Measurements from ENCODE around the gene MYO18A. TPM values are rescaled to one million over a fixed set of nuclear protein-coding genes. Genes with fewer than 3 reads are reported as not detected.
"Not testable (repeated sequence)": the region's sequence is repeated elsewhere in the genome, so short reads cannot be mapped to it uniquely, and the experiment has no call there.

MYO18A gene
- polyA plus RNA-seq, 4 donors, result 33.4 to 54.3 (median 42.5) TPM

DNA sequence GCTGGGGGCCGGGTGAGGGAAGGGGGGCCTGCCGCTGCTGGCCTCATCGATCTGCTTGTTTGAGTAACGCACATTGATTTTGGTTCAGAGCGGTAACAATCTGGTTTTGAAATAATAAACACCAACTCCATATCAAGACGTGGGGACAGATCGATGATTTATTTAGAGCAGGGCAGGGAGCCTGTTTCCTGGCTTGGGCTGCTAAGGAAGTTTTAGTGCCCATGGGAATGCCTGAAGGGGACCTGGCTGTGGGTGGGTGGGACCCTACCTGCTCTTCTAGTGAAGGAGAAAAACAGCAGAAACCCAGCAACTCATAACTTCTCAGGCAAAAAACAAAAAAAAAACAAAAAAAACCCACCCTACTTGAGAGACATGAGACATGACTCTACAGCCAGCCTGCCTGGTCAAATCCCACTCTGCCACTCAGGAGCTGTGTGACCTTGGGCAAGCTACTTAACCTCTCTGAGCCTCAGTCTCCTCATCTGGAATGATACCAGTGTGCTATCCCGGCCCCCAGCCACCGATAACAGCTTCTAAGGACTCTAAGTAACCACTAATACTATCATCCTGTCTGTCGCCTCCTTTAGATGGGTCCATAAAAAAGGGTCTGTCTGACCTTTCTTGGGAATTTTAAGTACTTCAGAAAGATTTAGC, 71.2 kb downstream of the MYO18A start:
- no peak for DNase-seq (ENCODE audit: low read depth in 4 of 4, low spot score in 2 of 4)

DNA sequence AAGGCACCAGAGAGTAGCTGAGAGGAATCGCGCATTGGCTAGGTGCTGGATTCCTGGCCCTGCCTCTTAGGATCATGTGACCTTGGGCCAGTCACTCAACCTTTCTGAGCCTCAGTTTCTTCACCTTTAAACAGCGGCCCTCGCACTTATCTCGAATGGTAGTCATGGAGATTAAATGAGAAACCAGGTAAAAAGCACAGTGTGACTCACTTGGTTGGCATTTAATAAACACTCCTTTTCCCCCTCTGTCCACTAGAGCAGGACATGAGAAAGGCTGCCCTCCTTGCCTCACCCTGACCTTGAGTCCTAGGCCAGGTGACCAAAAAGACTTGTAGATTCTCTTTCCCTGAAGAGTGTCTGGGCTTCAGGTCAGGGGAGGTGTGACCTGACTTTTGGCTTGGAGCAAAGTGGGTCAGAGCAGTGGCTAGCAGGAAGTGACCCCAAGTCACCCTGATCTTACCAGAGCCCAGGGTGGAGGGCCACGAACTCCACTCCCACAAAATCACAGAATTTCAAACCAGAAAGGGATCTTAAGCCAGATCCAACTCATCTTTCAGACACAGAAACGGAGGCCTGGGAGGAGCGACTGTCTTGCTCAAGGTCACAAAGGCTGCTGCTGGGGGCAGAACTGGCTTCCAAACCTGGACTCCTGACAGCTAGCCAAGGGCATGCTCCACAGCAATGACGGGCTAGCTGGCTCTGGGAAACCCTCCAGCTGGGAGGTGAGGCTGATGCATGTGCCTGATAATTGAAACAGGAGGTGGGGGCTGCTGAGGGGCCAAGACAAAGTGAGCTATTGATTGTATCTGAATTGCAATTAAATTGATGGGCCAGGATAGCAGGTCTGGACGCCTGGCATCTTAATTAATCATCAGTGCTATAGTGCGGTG, 72.0 kb downstream of the MYO18A start:
- no peak for DNase-seq (ENCODE audit: low read depth in 4 of 4, low spot score in 2 of 4)

DNA sequence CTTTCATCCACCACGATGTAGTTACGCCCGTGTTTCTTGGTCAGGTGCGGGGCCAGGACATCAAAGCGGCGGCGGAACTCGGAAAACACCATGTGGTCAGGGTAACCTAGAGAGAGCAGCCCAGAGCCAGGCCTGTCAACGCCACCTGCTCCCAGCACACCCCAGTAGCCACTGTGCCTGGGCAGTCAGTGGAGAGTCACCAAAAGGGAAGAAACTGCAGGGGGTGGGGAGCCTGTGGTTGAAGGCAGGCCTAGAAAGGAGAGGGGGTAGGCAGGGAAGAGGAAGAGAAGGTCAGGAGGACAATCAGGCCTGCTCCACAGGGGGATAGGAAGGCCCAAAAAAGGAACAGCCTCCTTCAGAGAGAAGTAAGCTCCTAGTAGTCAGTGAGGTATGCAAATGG, 73.1 kb downstream of the MYO18A start:
- no peak for DNase-seq (ENCODE audit: low read depth in 4 of 4, low spot score in 2 of 4)

DNA sequence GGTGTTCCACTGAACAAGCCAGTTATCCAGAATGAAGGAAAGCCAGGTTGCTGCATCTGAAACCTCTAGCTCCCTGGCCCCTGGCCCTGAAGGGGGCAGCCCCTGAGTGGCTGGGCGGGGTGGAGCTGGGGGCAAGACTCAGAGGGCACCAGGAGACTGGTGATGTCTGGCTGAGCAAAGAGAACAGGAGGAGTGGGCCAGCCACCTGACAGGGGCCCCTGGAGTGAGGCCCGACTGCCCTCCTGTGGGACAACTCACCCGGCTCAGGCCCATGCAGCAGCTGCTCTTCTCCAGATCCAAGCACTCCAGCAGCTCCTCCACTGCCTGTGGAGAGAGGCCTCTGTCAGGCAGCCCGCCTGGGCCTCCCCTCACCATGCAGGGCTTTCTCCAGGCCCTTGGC, 76.9 kb downstream of the MYO18A start:
- no peak for DNase-seq (ENCODE audit: low read depth in 4 of 4, low spot score in 2 of 4)

DNA sequence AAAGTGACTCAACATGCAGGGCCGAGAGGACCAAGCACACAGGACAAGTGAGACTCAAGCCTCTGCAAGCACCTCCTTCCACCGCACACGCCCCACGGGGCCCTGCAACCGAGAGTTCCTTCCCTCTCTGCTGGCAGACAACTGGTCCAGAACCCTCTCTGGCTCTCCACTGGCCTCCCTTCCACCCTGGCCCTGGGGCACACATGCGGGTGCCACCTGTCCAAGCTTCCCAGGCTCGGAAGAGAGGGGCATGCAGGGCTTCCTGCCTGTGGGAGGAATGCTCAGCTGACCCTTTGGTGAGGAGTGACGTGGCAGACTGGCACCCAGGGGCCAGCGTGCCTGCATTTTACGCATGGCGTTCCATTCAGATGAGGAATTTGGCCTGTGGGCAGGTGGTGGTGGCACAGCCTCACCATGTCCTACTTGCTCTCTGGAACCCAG, 77.4 kb downstream of the MYO18A start:
- no peak for DNase-seq (ENCODE audit: low read depth in 4 of 4, low spot score in 2 of 4)

DNA sequence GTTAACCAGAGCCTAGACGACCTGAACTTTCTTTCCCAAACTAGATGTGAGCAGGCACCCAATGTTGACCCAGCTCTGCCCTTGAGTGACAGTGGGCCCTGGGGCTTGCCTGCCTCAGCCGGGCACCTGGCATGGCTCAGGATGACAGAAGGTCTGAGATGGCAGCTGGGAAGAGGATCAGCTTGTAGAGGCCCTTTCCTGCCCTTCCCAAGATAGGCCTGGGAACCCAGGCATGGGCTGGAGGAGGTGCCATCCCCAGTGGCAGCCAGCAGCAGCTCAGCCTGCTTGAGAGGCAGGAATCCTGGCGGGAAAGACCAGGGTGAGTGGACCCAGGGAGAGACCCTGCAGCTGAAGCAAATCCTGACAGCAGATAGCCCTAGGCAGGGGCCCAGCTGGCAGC, 78.2 kb downstream of the MYO18A start:
- DNase-seq (ENCODE audit: low read depth in 4 of 4, low spot score in 2 of 4), result no peak

DNA sequence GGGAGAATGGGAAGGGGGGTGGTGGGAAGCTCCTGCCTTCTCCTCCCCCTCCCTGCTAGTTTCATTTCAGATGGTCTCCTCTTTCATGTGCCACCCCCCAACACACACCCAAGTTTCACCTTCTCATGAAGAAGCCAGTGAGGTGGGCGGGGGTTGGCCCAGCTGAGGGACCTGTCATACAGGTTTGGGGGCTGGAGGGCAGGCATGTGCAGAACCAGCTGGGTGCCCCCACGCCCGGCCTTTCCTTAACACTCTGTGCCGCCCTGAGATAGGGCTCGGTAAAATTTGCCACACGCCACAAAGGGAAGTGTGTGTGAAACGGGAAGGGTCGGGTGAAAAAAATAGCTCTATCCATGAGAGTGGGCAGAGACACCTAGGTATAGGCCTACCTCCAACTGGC, 79.9 kb downstream of the MYO18A start:
- no peak for DNase-seq (ENCODE audit: low read depth in 4 of 4, low spot score in 2 of 4)

DNA sequence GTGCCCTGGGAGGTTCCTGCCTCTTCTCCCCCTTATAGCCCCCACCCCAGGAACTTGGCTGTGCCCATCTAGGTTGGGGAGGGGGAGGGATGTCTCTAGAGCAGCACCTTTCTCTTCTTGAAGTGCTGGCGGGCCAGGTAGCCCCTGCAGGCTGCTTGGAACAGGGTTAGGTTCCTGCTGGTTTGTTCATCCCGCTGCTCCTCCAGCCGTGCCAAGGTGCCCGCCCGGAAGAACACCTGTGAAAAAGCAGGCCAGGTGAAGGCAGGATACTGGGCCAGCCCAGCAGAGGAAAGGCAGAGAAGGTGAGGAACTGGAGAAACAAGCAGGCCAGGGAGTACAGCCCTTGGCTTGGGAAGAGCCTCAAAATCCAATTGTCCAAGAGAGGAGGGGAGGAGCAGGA, 80.7 kb downstream of the MYO18A start:
- no peak for DNase-seq (ENCODE audit: low read depth in 4 of 4, low spot score in 2 of 4)

DNA sequence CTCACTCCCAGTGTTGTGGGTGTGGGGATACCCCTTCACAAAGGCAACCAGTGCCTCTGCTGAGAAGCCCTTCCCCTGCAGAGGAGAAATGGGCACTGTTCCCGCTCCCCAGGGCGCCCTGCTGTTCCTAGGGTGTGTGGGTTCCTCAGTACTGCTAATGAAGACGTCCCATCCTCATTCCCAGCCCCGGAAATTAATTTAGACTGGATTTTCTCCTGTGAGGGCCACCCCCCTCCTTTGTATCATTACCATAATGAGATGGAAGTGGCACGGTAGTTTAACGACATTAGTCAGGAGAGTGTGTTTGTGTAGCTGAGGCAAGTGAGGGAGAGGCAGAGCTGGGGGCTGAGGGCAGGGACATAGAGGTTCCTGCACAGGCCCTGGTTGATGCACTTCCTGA, 84.1 kb downstream of the MYO18A start:
- DNase-seq (ENCODE audit: low read depth in 4 of 4, low spot score in 2 of 4), result no peak

DNA sequence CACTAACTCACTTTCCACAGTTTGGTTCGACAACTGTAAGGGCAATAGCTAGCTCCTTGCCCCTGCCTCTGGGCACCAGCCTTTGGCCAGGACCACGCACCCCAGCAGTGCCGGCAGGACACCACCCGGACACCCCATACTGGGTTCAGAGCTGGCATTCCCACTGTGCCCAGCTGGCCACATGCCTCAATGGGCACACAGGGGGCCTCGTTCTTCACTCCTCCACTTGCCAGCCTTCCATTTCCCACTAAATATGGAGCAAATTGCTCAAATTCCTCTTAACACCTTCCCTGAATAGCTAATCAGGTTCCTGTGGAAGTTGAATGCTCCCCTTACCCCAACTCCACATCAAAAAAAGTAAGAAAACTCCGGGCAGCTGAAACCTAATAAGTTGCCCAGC, 84.8 kb downstream of the MYO18A start:
- no peak for DNase-seq (ENCODE audit: low read depth in 4 of 4, low spot score in 2 of 4)

DNA sequence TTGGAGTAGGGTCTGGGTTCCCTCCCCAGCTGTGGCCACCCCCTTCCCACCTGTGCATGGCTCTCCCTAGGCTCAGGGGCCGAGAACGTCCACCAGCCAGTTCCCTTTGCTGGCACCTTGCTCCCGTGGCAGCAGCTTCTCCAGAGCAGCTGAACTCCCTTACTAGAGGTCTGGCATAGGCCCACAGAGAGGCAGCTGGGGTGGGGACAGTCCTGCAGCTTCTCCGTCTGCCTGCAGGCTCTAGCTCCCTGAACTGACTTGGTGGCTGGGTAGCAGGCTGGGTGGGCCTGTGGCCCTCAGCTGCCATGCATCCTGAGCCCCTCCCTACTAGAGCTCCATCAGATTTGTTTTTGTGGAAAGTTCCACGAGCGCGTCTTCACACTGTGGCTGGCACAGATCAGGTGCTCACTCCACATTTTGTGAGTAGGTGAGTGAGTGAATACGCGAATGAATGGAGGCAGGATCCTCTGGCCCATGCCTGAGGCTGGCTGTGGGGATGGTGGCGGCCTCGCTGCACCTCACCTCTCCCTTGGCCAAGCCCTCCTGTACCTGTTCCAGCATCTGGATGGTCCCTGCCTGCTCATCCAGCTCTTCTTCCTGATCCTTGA, 86.0 kb downstream of the MYO18A start:
- DNase-seq (ENCODE audit: low read depth in 4 of 4, low spot score in 2 of 4), result no peak

DNA sequence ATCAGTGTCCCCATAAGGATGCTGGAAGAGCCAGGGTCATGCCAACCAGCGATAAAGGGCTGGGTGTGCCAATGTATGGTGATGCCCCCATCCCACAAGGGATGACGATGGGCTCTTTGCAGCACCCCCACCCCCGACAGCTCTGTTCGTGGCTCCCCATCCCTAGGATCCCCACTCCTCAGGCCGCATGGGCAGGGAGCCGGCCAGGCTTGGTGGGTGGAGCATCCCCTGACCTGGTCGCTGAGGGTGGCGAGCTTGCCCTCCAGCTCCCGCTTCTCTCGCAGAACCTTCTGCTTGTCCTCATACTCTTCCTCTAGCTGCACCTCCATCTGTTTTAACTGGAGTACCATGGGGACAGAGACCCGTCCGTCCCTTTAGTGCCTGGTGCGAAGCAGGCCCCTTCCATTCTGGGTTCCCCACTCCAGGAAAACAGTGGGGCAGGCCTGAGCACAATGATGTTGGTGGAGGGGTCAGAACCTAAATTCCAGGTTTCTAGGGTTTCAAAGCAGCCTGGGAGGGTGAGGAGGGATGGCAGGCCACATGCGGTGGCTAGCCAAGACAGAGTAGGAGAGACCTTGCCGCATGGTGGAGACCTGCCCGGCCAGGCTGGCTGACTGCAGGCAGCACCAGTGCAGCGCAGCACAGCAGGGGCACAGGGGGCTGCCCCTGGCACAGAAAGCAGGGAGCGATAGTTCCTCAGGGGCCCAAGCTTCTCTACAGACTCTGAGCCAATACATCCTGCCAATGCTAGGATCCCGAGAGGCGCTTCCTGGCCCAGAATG, 86.9 kb downstream of the MYO18A start:
- DNase-seq (ENCODE audit: low read depth in 4 of 4, low spot score in 2 of 4), result no peak

DNA sequence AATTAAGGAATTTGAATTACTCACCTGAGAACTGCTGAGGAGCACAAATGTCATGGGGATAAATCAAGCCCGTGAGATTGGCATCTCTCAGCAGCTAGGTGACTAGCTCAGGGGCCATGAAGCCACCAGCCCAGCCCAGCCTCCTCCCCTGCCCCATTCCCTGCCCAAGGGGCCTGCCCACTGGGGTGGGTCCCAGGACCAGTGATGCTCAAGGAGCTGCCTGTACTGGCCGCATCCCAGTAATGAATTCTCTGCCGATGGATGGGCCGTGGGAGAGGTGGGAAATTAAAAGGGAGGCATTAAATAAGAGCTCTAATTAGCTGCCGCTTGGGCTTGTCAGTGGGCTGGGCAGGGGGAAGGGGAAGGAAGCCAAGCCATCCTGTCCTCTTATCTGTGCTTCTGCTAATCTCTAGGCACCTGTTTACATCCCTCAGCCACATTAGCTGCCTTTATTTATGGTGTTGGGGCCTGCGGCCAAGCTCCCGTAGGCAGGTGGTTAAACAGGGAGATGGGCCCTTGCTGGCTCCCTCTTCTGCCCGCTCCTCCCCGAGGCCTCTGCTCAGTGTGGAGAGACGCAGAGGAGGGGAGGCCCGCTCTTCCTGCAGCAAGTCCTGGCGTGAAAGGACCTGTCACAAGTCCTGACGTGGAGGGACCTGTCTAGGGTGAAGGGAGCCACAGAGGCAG, 88.5 kb downstream of the MYO18A start:
- no peak for DNase-seq (ENCODE audit: low read depth in 4 of 4, low spot score in 2 of 4)

DNA sequence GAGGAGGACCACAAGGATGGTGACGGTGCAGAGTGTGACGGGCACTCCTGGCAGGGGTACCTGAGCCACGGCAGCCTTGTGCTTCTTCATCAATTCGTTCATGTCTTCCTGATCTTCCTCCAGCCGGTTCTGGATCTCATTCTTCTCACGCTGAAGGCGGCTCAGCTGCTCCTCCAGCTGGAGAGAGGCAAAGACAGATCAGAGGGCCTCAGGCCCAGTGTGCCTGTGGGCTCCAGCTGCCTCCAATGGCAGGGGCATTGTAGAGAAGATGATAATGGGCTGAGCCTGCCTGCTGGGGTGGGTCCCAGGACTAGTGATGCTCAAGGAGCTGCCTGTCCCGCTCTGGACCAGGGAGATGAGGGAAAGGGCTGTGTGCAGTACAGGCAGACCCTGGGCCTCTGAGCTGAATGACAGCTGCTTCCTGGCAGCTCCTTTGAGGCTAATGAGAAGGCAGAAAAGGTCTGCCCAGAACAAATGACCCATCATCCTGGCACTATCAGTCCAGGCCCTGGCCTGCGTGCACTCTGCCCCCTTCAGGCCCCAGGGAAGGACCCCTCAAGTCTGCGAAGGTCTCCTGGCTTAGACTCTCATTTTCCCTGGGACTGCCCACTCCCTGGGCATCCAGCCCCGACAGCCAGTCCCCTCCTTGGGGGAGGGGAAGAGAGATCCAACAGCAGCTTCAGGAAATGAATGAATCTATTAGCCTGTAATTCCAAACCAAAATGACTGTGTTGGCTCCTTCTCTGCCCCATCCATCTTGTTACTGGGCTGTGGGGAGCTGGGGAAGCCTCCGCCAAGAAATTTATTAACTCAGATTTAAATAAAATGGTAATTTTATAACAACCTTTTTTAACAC, 89.2 kb downstream of the MYO18A start:
- DNase-seq (ENCODE audit: low read depth in 4 of 4, low spot score in 2 of 4), result no peak

DNA sequence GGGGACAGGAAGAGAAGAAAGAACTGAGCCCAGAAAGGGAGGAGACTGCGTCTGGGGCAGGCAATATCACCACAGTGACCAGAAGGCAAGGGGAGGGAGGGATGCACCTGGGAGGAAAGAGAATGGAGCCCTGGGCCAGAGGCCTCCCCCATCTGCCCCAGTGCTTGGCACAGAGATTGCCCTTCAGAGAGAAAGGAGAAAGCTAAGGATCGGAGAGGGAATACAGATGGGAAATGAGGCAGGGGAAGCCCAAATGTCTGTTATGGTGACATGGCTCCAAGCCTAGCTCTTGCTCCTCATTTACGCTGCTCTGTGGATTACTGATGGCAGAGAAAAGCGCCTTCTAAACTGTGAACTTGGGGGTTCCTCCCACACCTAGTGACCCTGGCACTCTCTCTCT, 90.1 kb downstream of the MYO18A start:
- DNase-seq (ENCODE audit: low read depth in 4 of 4, low spot score in 2 of 4), result no peak

DNA sequence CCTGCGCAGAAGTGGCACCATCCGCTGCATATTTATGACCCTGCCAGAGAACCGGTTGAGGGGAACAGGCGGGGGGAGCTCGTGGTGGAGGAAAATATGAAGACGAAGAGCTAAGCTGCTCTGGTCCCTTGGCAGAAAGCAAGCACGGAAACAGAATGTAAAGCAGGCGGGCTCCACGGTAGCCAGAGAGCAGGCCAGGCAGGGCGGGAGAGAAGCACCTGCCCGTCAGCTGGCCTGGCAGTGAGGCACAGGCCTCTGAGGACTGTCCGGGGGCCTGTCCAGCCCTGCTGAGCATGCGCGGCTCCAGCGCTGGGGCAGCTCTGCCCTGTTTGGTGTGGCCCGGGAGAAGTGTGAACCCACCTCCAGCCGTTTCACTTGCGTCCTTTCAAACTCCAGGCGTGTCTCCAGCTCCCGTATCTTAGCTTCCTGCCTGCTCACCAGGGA, 90.6 kb downstream of the MYO18A start:
- DNase-seq (ENCODE audit: low read depth in 4 of 4, low spot score in 2 of 4), result no peak

DNA sequence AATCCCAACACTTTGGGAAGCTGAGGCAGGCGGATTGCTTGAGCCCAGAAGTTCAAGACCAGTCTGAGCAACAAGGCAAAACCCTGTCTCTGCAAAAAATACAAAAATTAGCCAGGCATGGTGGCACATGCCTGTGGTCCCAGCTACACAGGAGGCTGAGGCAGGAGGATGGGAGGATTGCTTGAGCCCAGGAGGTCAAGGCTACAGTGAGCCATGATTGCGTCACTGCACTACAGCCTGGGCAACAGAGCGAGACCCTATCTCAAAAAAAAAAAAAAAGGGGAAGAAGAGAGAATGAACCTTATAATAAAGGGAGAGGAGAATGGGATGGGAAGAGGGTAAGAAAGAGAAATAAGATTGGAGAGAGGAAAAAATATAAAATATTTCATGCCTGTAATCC, 91.4 kb downstream of the MYO18A start:
- DNase-seq (ENCODE audit: low read depth in 4 of 4, low spot score in 2 of 4), result not testable (repeated sequence)

DNA sequence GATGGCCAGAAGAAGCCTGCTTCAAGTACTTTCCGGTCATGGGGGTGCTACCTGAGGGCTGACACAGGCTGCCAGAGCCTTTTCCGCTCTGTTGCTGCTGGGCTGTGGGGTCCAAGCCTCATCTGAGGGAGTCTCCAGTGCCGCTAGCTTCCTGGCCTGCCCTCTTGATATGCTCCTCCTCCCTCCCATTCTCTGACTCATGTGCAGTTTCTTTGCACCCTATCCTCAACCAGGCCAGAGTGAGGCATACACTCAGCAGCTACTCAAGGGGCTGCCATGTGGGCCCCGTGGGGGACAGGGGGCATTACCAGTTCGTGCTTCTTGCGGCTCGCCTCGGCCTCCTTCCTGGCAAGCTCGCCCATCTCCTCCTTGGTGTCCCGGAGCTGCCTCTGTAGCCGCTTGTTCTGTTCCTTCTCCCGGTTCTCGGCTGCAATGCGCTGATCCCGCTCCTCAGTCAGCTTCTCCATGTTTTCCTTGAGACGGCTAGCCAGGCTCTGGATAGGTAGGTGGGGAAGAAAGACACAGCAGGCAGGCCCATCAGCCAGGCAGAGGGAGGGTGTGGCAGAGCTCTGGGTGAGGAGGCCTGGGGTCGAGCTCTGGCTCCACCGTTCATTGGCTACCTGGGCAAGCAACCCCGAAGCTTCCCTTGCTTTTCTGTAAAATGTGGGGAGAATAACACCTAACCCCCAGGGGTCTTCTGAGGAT, 93.4 kb downstream of the MYO18A start:
- DNase-seq (ENCODE audit: low read depth in 4 of 4, low spot score in 2 of 4), result no peak

DNA sequence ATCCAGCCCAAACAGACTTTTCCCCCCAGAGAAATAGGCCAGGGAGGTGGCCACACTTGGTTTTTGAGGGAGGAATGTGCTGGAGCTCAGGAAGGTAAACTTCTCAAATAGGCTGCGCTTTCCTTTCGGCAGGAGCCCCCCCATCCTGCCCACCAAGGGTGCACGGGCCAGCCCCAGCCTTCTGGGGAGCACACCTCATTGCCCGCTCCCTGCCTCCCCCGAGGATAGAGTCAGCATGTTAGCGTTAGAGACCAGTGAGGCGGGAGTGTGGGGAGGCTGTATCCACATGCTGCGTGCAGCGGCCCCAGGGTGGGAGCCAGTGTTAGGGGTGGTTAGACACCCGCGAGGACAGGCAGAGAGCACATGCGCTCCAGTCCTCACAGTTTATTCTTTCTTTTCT, 95.0 kb downstream of the MYO18A start:
- DNase-seq (ENCODE audit: low read depth in 4 of 4, low spot score in 2 of 4), result no peak
